Skeletal muscle satellite cell (primary cell): ENCODE data around the gene MAPK10.
A peak's percentile ranks its signal among the peaks of the same experiment; 100 is the strongest.

Source experiments
- H3K27me3 ChIP-seq: 2 replicates; pipeline ENCODE4 v1.7.0; 2013; ENCODE audit warnings: low read length; ENCODE audit not compliant: control insufficient read depth, insufficient read depth
- H3K36me3 ChIP-seq: 2 replicates; pipeline ENCODE4 v1.7.0; 2013; ENCODE audit warnings: mild to moderate bottlenecking, control low read depth, low read length; ENCODE audit not compliant: insufficient read depth
- H3K4me1 ChIP-seq: 2 replicates; pipeline ENCODE4 v1.7.0; 2013; ENCODE audit warnings: low read length; ENCODE audit not compliant: control insufficient read depth, insufficient read depth
- H3K4me2 ChIP-seq: 2 replicates; pipeline ENCODE4 v1.7.0; 2013; ENCODE audit warnings: mild to moderate bottlenecking, low read length
- H3K4me3 ChIP-seq: 2 replicates; pipeline ENCODE4 v1.7.0; 2013; ENCODE audit warnings: low read length
- H3K9ac ChIP-seq: 2 replicates; pipeline ENCODE4 v1.7.0; 2013; ENCODE audit warnings: mild to moderate bottlenecking, low read depth, low read length, moderate library complexity
- H3K9me3 ChIP-seq: replicated peaks from 2 replicates; pipeline ENCODE4 v1.7.0; 2013; ENCODE audit warnings: mild to moderate bottlenecking, control low read depth, low read length

MAPK10 gene

GRCh38 chr4:86131456-86131855, 228.4 kb downstream of the MAPK10 start:
- Histone ChIP-seq H3K4me1 (no peaks in the 10 kb centered on the region), H3K27me3 (no peaks in the 10 kb centered on the region), H3K36me3 (no peaks in the 10 kb centered on the region), H3K4me2 (peak overlapping the region; percentile 4), H3K4me3 (no peak overlapping the region), H3K9me3 (no peaks in the 10 kb centered on the region), H3K9ac (no peak overlapping the region)

GRCh38 chr4:86130160-86130933, 229.5 kb downstream of the MAPK10 start:
- no peak overlapping the region for H3K4me3 ChIP-seq
- no peak overlapping the region for H3K4me2 ChIP-seq
- no peak overlapping the region for H3K9ac ChIP-seq
- no peaks in the 10 kb centered on the region for H3K4me1 ChIP-seq
- no peaks in the 10 kb centered on the region for H3K36me3 ChIP-seq
- no peaks in the 10 kb centered on the region for H3K9me3 ChIP-seq
- H3K27me3 ChIP-seq: no peaks in the 10 kb centered on the region

- Histone ChIP-seq H3K9ac (no peak overlapping the region), H3K27me3 (no peaks in the 10 kb centered on the region), H3K4me3 (no peak overlapping the region), H3K4me2 (no peak overlapping the region), H3K9me3 (no peaks in the 10 kb centered on the region), H3K36me3 (no peaks in the 10 kb centered on the region), H3K4me1 (no peaks in the 10 kb centered on the region)
These were observed 230.3 kb downstream of the MAPK10 start for GRCh38 chr4:86129546-86129945.

- no peak overlapping the region for H3K4me3 ChIP-seq
- H3K9me3 ChIP-seq: no peaks in the 10 kb centered on the region
- no peak overlapping the region for H3K9ac ChIP-seq
- no peak overlapping the region for H3K4me2 ChIP-seq
- H3K4me1 ChIP-seq: peaks cover 13% of the 10 kb centered on the region
- no peaks in the 10 kb centered on the region for H3K27me3 ChIP-seq
- no peaks in the 10 kb centered on the region for H3K36me3 ChIP-seq
These were observed 237.4 kb downstream of the MAPK10 start for GRCh38 chr4:86122404-86122803.

- Histone ChIP-seq H3K36me3 (no peaks in the 10 kb centered on the region), H3K9ac (no peak overlapping the region), H3K9me3 (no peaks in the 10 kb centered on the region), H3K4me1 (peaks cover 15% of the 10 kb centered on the region), H3K4me2 (no peak overlapping the region), H3K27me3 (no peaks in the 10 kb centered on the region), H3K4me3 (no peak overlapping the region)
These were observed 241.1 kb downstream of the MAPK10 start for GRCh38 chr4:86118711-86119110.

GRCh38 chr4:86117705-86118302, 242.0 kb downstream of the MAPK10 start:
- H3K27me3 ChIP-seq: no peaks in the 10 kb centered on the region
- H3K9me3 ChIP-seq: no peaks in the 10 kb centered on the region
- no peaks in the 10 kb centered on the region for H3K36me3 ChIP-seq
- no peak overlapping the region for H3K4me3 ChIP-seq
- peaks cover 15% of the 10 kb centered on the region for H3K4me1 ChIP-seq
- H3K9ac ChIP-seq: no peak overlapping the region
- peak overlapping the region; percentile 30 for H3K4me2 ChIP-seq

GRCh38 chr4:86114563-86114962, 245.3 kb downstream of the MAPK10 start:
- no peak overlapping the region for H3K4me2 ChIP-seq
- H3K36me3 ChIP-seq: no peaks in the 10 kb centered on the region
- no peaks in the 10 kb centered on the region for H3K27me3 ChIP-seq
- H3K9ac ChIP-seq: no peak overlapping the region
- peaks cover 15% of the 10 kb centered on the region for H3K4me1 ChIP-seq
- H3K9me3 ChIP-seq: no peaks in the 10 kb centered on the region
- H3K4me3 ChIP-seq: no peak overlapping the region

- Histone ChIP-seq H3K9ac (no peak overlapping the region), H3K4me3 (no peak overlapping the region), H3K9me3 (no peaks in the 10 kb centered on the region), H3K4me2 (no peak overlapping the region), H3K4me1 (no peaks in the 10 kb centered on the region), H3K27me3 (no peaks in the 10 kb centered on the region), H3K36me3 (no peaks in the 10 kb centered on the region)
These were observed 251.0 kb downstream of the MAPK10 start for GRCh38 chr4:86108834-86109233.

- Histone ChIP-seq H3K9ac (no peak overlapping the region), H3K4me3 (no peak overlapping the region), H3K27me3 (no peaks in the 10 kb centered on the region), H3K4me1 (no peaks in the 10 kb centered on the region), H3K36me3 (no peaks in the 10 kb centered on the region), H3K9me3 (no peaks in the 10 kb centered on the region), H3K4me2 (no peak overlapping the region)
These were observed 251.7 kb downstream of the MAPK10 start for GRCh38 chr4:86108137-86108536.

- H3K9me3 ChIP-seq: no peaks in the 10 kb centered on the region
- H3K4me3 ChIP-seq: no peak overlapping the region
- H3K36me3 ChIP-seq: no peaks in the 10 kb centered on the region
- H3K4me2 ChIP-seq: no peak overlapping the region
- H3K27me3 ChIP-seq: no peaks in the 10 kb centered on the region
- H3K4me1 ChIP-seq: no peaks in the 10 kb centered on the region
- no peak overlapping the region for H3K9ac ChIP-seq
These were observed 252.7 kb downstream of the MAPK10 start for GRCh38 chr4:86107112-86107511.

GRCh38 chr4:86106475-86106874, 253.4 kb downstream of the MAPK10 start:
- no peaks in the 10 kb centered on the region for H3K27me3 ChIP-seq
- H3K9ac ChIP-seq: no peak overlapping the region
- no peaks in the 10 kb centered on the region for H3K36me3 ChIP-seq
- no peak overlapping the region for H3K4me2 ChIP-seq
- H3K4me1 ChIP-seq: no peaks in the 10 kb centered on the region
- H3K9me3 ChIP-seq: no peaks in the 10 kb centered on the region
- H3K4me3 ChIP-seq: no peak overlapping the region

- Histone ChIP-seq H3K27me3 (no peaks in the 10 kb centered on the region), H3K4me2 (no peak overlapping the region), H3K4me3 (no peak overlapping the region), H3K36me3 (no peaks in the 10 kb centered on the region), H3K9me3 (no peaks in the 10 kb centered on the region), H3K9ac (no peak overlapping the region), H3K4me1 (no peaks in the 10 kb centered on the region)
These were observed 258.0 kb downstream of the MAPK10 start for GRCh38 chr4:86101841-86102240.
